HG03196 (cell line): Measurements from ENCODE around the gene LIF.

Experiments used
- ATAC-seq: cut with Tn5 transposase; IDR thresholded peaks from one replicate; pipeline ENCODE4 v1.9.1; 2021; ENCODE audit not compliant: unreplicated experiment

LIF gene

GRCh38 chr22:30195245-30196140 is 51.1 kb downstream of the LIF start:
- no peak for ATAC-seq

GRCh38 chr22:30193031-30193775 is 53.4 kb downstream of the LIF start:
- ATAC-seq = no peak

GRCh38 chr22:30192427-30192826 is 54.1 kb downstream of the LIF start:
- no peak for ATAC-seq

GRCh38 chr22:30191040-30191701 is 55.4 kb downstream of the LIF start:
- ATAC-seq = no peak

GRCh38 chr22:30190574-30190973 is 56.0 kb downstream of the LIF start:
- ATAC-seq = no peak
